GM18520 (cell line): Measurements from ENCODE around the gene GLIS1.

Source experiments
- ATAC-seq: cut with Tn5 transposase; IDR thresholded peaks from one replicate; pipeline ENCODE4 v1.9.1; 2021; ENCODE audit not compliant: unreplicated experiment

GLIS1 gene

DNA sequence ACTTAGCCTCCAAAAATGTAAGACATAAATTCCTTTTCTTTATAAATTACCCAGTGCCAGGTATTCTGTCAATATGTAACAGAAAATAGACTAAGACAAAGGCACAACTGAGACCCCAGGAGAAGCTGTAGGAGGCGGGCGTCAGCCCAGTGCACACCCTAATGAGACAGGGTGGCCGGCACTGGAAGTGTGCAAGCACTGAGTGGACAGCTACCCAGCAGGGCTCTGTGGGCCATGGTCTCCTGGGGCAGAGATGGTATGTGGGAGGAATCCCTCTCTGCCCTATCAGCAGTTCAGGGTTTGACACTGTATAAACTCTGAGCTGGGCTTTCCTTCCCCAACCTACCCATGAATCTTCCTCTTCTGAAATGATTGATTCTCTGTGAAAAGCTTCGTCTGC, 139.5 kb downstream of the GLIS1 start:
- no peak for ATAC-seq

GRCh38 chr1:53598966-53599365, 140.0 kb downstream of the GLIS1 start:
- no peak for ATAC-seq

DNA sequence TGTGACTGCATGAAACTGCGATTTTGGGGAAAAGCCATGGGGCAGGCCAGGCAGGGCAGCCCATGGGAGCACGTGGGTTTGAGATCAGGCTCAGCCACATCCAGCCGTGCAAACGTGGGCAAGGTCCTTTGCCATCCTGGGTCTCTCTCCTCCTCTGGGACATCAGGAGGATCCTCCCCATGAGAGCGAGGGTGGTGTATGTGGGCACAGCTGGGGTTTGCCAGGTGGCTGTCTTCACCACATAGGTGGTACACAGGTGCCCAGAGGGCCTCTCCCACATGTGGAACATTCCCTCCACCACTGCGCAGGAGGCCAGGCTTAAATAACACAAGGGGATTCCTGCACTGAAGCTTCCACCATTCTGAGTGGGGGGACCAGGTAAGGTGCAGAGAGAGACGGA, 143.1 kb downstream of the GLIS1 start:
- ATAC-seq, result no peak

GRCh38 chr1:53594391-53595180, 144.4 kb downstream of the GLIS1 start:
- ATAC-seq, result no peak

GRCh38 chr1:53593758-53594380, 145.1 kb downstream of the GLIS1 start:
- no peak for ATAC-seq

DNA sequence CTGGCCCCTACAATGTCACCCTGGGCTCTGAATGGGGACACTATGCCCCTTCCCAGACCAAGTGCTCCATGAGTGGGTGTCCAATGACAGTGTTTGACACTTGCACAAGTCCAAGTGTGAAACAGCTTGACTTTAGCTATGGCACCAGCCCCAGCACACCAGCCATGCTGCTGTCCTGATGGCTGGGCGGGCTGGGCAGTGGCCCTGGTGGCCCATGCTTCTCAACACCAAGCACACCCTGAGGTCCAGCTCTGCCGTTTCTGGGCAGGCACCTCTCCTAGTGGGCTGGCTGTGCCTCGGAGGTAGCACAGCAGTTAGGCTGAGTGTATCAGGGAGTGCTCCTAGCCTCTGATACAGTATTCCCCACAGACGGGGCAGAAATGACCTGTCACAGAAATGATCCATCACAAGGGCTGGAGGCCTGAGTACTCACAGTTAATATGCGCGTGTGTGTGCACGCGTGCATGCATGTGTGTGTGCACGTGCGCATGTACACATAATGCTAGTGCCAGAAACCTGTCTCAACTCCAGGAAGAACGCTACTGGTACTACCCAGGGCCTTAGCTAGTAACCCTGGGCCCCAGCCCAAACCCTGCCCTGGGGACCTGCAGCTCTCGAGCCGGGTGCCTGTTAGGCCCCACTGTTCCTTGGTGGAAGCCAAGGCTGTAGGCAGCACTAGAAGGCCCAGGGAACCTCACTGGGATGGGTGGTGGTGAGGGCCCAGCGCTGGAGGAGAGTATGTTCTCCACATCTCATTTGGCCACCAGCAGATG, 145.8 kb downstream of the GLIS1 start:
- no peak for ATAC-seq

- ATAC-seq, result no peak
Measured at GRCh38 chr1:53592521-53592982, 146.4 kb downstream of the GLIS1 start.

DNA sequence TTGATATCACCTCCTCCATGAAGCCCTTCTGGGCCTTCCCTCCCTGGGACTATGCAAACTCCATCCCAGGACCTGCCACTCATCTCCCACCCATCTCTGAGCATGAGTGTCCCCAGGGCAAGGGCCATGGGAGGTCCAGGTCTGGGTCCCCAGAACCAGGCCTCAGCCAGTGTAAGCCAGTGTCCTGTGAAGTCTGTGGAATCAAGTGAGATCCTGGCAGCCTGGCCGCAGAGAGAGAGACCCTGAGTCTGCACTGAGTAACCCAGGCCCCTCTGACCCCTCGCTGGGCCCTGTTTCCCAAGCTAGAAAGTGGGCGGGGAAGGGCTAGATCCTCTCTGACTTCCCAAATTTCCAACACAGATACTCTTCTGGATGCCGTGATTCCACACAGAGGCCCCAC, 147.0 kb downstream of the GLIS1 start:
- no peak for ATAC-seq

DNA sequence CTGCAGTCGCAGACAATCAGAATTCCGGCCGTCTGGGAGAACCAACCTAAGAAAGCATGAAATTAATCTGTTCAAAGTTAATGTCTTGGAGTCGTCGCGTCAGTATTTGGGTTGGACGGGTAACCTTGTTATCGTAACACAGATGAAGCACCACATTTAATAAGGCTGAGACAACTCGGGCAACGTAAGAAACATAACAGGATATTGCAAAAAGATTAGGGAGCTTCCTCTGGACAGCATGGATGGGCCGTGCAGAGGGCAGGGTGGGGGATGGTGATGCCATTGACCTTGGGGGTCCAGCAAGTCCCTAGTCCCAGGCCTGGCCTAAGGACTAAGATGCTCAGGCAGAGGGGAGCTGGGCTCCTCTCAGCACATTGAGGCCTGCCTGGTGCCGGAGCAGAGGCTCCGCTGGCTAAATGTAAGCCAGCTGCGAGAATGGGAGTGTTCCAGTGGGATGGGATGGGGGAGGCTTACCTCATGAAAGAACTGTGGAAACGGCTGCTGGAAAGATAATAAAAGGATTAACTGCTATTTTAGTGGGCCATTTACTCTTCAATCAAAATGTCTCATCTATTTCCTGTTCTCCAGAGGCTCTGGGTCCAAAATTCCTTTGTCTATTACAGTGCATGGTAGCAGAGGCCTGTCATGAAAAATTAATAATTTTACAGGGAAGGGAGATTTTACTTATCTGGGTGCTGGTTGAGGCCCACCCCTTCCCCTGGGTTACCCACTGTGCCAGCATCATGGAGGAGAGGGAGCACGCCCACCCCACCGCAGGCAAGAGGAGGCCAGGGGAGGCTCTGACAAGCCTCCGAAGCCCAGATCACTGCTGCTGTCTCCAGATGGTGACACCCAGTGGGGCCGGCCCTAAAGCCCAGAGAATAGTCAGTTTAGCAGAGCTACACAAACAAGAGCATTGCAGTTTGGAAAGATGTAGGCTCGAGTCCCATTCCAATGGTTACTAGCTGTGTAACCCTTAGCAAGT, 148.1 kb downstream of the GLIS1 start:
- no peak for ATAC-seq

- ATAC-seq, result no peak
Measured at GRCh38 chr1:53590104-53590503, 148.9 kb downstream of the GLIS1 start.

DNA sequence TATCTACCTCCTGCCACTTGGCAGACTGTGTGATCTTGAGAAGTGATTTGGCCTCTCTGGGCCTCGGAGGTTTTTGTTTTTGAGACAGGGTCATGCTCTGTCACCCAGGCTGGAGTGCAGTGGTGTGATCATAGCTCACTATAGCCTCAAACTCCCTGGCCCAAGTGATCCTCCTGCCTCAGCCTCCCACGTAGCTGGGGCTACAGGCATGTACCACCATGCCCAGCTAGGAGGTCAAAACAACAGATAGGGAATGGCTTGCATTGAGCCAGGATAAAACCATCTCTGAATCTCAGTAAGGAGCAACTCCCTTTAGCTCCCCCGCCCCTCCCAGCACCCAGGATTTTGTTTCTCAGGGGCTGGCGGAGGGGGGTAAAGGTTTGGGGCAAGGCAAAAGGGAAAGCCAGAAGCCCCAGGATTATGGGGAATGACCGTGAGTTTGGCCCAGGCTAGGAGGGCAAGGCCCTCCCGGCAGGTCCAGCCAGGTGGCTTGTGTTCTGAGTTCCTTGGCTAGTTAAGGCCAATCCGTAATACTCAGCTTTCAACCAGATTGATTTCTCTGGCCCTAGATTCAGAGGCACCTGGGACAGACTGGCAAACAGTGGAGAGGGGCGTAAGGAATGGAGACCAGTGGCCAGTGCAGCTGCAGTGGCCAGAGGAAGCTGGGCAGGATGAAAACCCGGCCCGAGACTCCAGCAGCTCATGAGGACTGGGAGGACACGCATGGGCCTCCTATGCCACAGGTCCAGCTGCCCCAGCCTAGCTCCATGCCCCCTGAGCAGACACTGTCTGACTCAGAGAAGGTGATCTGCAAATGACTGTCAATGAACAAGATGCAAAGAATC, 149.7 kb downstream of the GLIS1 start:
- no peak for ATAC-seq

GRCh38 chr1:53588053-53588779, 150.7 kb downstream of the GLIS1 start:
- ATAC-seq, result no peak

- no peak for ATAC-seq
Measured at GRCh38 chr1:53587252-53587988, 151.5 kb downstream of the GLIS1 start.

- ATAC-seq, result no peak
Measured at GRCh38 chr1:53586765-53587164, 152.2 kb downstream of the GLIS1 start.

GRCh38 chr1:53585565-53585964, 153.4 kb downstream of the GLIS1 start:
- no peak for ATAC-seq

GRCh38 chr1:53585129-53585528, 153.8 kb downstream of the GLIS1 start:
- ATAC-seq, result no peak

DNA sequence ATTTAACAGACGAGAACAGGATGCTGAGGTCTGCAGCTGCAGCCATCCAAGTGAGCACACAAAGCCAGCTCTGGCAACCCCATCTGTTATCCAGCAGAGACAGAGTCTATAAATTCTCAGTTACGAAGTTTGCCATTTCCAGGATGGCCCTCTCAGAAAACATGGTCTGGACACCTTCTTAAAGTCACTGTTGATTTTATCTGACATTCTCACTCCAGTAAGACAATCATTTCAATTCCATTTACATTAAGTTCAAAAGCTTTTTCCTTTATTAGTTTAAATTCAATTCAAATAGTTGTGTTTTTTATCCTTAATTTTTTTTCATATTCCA, 154.2 kb downstream of the GLIS1 start:
- ATAC-seq, result no peak
